GM19025 (cell line): ENCODE data around the gene TARS2.

ENCODE experiments used
- ATAC-seq: cut with Tn5 transposase; IDR thresholded peaks from one replicate; pipeline ENCODE4 v1.9.1; 2021; ENCODE audit warnings: mild to moderate bottlenecking, low read depth, moderate library complexity; ENCODE audit not compliant: unreplicated experiment

The TARS2 gene

GRCh38 chr1:150536836-150537731, 49.9 kb downstream of the TARS2 start:
- no peak for ATAC-seq

- ATAC-seq: no peak
These were observed 50.8 kb downstream of the TARS2 start for GRCh38 chr1:150537732-150538684.

GRCh38 chr1:150543500-150544143, 56.4 kb downstream of the TARS2 start:
- ATAC-seq: no peak

GRCh38 chr1:150544204-150544603, 57.0 kb downstream of the TARS2 start:
- ATAC-seq: no peak

- ATAC-seq: no peak
These were observed 58.3 kb downstream of the TARS2 start for GRCh38 chr1:150545486-150546032.

- no peak for ATAC-seq
These were observed 59.2 kb downstream of the TARS2 start for GRCh38 chr1:150546294-150546937.

GRCh38 chr1:150548324-150548631, 61.1 kb downstream of the TARS2 start:
- no peak for ATAC-seq

GRCh38 chr1:150548632-150549495, 61.6 kb downstream of the TARS2 start, which contains the start of gene ADAMTSL4:
ADAMTSL4 (plus strand) TSS chr1:150549408; CDS start chr1:150552289, 2,881 bp downstream.
- no peak for ATAC-seq

GRCh38 chr1:150549496-150550221, 62.4 kb downstream of the TARS2 start:
- ATAC-seq: no peak

- no peak for ATAC-seq
These were observed 63.2 kb downstream of the TARS2 start for GRCh38 chr1:150550222-150551050.

- no peak for ATAC-seq
These were observed 64.0 kb downstream of the TARS2 start for GRCh38 chr1:150551051-150551783.

- no peak for ATAC-seq
These were observed 64.5 kb downstream of the TARS2 start for GRCh38 chr1:150551784-150552127.

- no peak for ATAC-seq
These were observed 65.1 kb downstream of the TARS2 start for GRCh38 chr1:150552128-150552910.

- ATAC-seq: no peak
These were observed 65.7 kb downstream of the TARS2 start for GRCh38 chr1:150552911-150553289.

- ATAC-seq: no peak
These were observed 66.3 kb downstream of the TARS2 start for GRCh38 chr1:150553392-150554085.

- ATAC-seq: no peak
These were observed 66.8 kb downstream of the TARS2 start for GRCh38 chr1:150554086-150554452.
